GM21360 (cell line): ENCODE data around the gene RPP38.

Experiments
- ATAC-seq: cut with Tn5 transposase; IDR thresholded peaks from one replicate; pipeline ENCODE4 v1.9.1; 2021; ENCODE audit warnings: mild to moderate bottlenecking, moderate library complexity; ENCODE audit not compliant: unreplicated experiment

The RPP38 gene

GRCh38 chr10:15149042-15149771 lies 52.1 kb downstream of the RPP38 start:
- ATAC-seq, result no peak

- ATAC-seq, result no peak
Measured at GRCh38 chr10:15150563-15150962, 53.4 kb downstream of the RPP38 start.

- ATAC-seq, result no peak
Measured at GRCh38 chr10:15152556-15152955, 55.4 kb downstream of the RPP38 start.
